ENCODE data around the gene PSMB11. TPM values are rescaled to one million over a fixed set of nuclear protein-coding genes. Genes with fewer than 3 reads are reported as not detected.

The PSMB11 gene
- total RNA-seq, 4 donors from 2014 or later = not detected

DNA sequence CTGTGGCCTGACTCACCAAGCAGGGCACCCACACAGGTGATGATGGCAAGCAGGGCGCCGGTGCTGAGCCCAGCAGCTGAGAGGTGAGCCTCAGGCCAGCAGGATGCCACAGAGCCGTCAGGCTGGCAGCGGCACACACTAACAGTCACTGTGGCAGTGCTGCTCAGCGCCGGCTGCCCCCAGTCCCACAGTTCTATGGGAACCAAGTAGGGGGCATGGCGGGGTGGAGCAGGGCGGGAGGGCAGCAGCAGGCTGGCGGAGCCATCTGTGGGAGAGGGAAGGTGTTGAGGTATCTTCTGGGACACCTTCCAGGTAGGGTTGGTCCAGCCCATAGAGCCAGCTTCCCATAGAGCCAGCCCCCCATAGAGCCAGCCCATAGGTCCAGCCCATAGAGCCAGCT is 7.0 kb downstream of the PSMB11 start:
- DNase-seq = no peak
- Histone ChIP-seq H3K4me3 (no peak overlapping the region), H3K36me3 (no peaks in the 10 kb centered on the region), H3K9me3 (no peaks in the 10 kb centered on the region), H3K27me3 (peaks cover 0 to 3% (median 0%) of the 10 kb centered on the region in 4 donors), H3K27ac (no peak overlapping the region), H3K4me1 (peaks cover 0 to 9% (median 0%) of the 10 kb centered on the region in 3 donors)
- intact Hi-C loops (cut with DNase I) = no loop called here
- TF ChIP-seq CTCF (IDR thresholded peaks at IDR 0.05) (no peak), POLR2A (IDR thresholded peaks at IDR 0.05) (no peak)
- 100% methylated on average over 1 of the region's 9 CpGs; no CpG with 5 or more reads in 1 of the 2 donors for WGBS, 2 donors

- TF ChIP-seq CTCF (IDR thresholded peaks at IDR 0.05) (no peak), POLR2A (IDR thresholded peaks at IDR 0.05) (no peak)
- Histone ChIP-seq H3K4me1 (peaks cover 3 to 11% (median 4%) of the 10 kb centered on the region in 3 donors), H3K4me3 (no peak overlapping the region), H3K36me3 (no peaks in the 10 kb centered on the region), H3K9me3 (no peaks in the 10 kb centered on the region), H3K27me3 (peaks cover 0 to 3% (median 0%) of the 10 kb centered on the region in 4 donors), H3K27ac (no peak overlapping the region)
- WGBS, 2 donors = 65 to 69% methylated on average over 2 to 4 of the region's 5 CpGs
- DNase-seq = no peak
- intact Hi-C loops (cut with DNase I) = no loop called here
These were observed 9.4 kb downstream of the PSMB11 start for GRCh38 chr14:23051141-23052057.

- 52% methylated on average over 5 of the region's 14 CpGs; no CpG with 5 or more reads in 1 of the 2 donors for WGBS, 2 donors
- no peak overlapping the region for H3K27ac ChIP-seq
- intact Hi-C loops (cut with DNase I) = no loop called here
- TF ChIP-seq CTCF (IDR thresholded peaks at IDR 0.05) (peak in 2 of 6 experiments; percentile 9 to 42), POLR2A (IDR thresholded peaks at IDR 0.05) (no peak)
- H3K9me3 ChIP-seq = no peaks in the 10 kb centered on the region
- no peak for DNase-seq
- no peak overlapping the region for H3K4me3 ChIP-seq
- peaks cover 11 to 19% (median 11%) of the 10 kb centered on the region in 3 donors for H3K4me1 ChIP-seq
- peaks cover 0 to 3% (median 0%) of the 10 kb centered on the region in 4 donors for H3K27me3 ChIP-seq
- H3K36me3 ChIP-seq = no peaks in the 10 kb centered on the region
These were observed 10.2 kb downstream of the PSMB11 start for GRCh38 chr14:23052182-23052623.

DNA sequence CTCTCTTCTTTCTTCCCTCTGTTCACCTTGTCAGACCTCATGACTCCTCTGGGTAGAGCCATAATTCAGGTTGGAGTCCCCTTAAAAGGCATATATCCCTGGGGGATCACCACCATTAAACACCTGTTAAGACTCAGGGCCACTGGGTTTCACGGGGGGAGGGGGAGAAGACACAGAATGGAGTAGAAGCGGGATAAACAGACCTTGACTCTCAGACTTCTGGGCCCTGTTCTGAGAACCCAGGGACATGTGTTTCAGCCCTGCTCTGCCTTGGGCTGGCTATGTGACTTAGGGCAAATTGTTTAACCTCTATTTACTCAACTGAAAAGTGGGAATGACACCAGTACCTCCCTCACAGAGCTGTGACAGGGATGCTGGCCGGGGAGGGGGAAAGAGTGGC is 10.7 kb downstream of the PSMB11 start:
- 72 to 92% methylated on average over 2 to 3 of the region's 3 CpGs for WGBS, 2 donors

More for the DNA sequence above, 10.7 kb downstream of the PSMB11 start:
- Histone ChIP-seq H3K27me3 (peaks cover 0 to 2% (median 0%) of the 10 kb centered on the region in 4 donors), H3K4me3 (no peak overlapping the region), H3K9me3 (no peaks in the 10 kb centered on the region), H3K27ac (no peak overlapping the region), H3K4me1 (peaks cover 11 to 21% (median 12%) of the 10 kb centered on the region in 3 donors), H3K36me3 (no peaks in the 10 kb centered on the region)
- TF ChIP-seq POLR2A (IDR thresholded peaks at IDR 0.05) (no peak), CTCF (IDR thresholded peaks at IDR 0.05) (no peak)
- DNase-seq = no peak
- intact Hi-C loops (cut with DNase I) = no loop called here
